Measurements from ENCODE around the gene CUEDC2.

GRCh38 chr10:102438374-102438773 is 6.0 kb upstream of the CUEDC2 start:
- TF ChIP-seq POLR2A (IDR thresholded peaks at IDR 0.05), result no peak
- no peak for TF ChIP-seq POLR2AphosphoS5 (IDR thresholded peaks at IDR 0.05)
- no peak for TF ChIP-seq EP300 (IDR thresholded peaks at IDR 0.05; ENCODE audit: low read depth)
- TF ChIP-seq CTCF (IDR thresholded peaks at IDR 0.05), result no peak

All from transverse colon (tissue), 4 donors.